ENCODE results near the gene DCHS1.

DCHS1 gene

DNA sequence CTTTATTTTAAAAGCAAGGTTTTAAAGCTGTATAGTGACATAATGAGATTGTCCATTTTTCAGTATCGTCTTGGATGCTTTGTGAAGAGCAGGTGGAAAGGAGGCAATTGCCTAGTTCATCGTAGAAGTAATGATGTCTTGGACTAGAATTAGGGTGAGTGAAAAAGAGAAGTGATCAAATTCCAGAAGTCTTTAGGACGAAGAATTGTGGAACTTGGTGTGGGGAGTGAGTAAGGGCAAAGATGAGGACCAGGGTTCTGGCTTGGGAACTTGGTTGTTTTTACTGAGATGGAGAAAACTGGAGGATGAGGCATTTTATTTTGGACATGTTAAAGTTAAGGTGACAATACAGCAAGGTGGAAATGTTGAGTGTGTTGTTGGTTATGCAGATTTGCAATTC, 50.8 kb downstream of the DCHS1 start:
- peak overlapping the region; percentile 92 for H3K4me3 ChIP-seq (ENCODE audit: low read depth, low read length)
- no peak for DNase-seq (ENCODE audit: low read depth)

DNA sequence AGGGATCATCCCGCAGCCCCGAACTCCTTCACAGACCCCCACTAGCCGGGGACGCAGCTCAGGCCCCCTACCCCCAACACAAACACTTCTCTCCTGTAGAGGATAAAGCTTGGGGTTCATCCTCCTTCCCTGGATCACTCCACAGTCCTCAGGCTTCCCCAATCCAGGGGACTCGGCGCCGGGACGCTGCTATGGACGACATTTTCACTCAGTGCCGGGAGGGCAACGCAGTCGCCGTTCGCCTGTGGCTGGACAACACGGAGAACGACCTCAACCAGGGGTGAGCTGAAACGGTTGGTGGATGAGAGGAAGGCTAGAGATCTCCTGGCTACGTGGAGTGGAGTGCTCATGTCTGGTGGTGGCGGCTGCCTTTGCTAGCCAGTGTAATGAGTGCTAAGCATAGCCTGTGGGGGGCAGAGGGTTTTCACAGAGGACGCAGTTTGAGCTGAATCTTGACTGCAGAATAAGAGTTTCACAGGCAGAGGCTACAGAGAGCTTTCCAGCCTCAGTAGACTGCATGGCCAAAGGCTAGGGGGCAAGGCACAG, 51.5 kb downstream of the DCHS1 start:
- peak; percentile 26 for DNase-seq (ENCODE audit: low read depth)
- peak overlapping the region; percentile 92 for H3K4me3 ChIP-seq (ENCODE audit: low read depth, low read length)

DNA sequence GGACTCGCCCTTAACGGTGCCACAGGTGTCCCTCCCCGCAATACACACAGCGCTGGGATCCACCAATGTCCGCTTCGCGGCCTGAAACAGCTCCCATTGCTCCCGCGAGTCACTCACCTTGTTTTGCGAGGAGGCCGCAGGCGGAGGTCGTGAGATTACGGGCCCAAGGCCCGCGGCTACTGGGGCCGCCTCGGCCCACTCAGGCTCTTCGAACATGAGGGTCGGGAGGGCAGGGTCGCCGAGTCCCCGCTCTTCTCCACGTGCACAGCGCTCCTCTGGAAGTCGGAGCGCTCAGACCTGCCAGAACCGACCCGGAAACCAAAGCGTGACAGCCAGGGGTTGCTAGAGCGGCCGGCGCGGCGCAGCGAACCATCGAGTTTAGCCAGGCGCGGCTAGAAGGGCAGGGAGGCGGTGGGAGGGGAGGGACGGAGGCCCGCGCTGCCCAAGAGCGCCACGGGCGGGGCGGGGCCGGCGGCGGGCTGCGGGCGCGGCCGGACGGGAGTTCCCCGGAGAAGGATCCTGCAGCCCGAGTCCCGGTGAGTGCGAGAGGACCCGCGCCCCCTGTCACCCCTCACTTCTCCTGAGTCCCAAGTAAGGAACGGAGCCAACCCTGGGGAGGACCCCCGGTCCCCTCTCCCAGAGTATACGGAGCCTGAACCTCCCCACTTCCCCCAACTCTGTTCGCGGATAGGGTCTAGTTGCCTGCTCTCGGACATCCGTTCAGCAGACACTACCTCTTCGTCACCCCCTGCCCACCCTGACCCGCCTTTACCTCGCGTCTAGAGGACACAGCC, 52.1 kb downstream of the DCHS1 start, which contains the start of the genes ILK and RRP8:
TSS of gene ILK (plus strand) at position 488 of the 794 bp plus-strand sequence. CDS start 498 bp downstream, outside the sequence.
TSS of gene RRP8 (minus strand) at position 330 of the 794 bp plus-strand sequence. CDS start at position 216, 114 bp downstream.
- DNase-seq (ENCODE audit: low read depth): peak; percentile 74

DNA sequence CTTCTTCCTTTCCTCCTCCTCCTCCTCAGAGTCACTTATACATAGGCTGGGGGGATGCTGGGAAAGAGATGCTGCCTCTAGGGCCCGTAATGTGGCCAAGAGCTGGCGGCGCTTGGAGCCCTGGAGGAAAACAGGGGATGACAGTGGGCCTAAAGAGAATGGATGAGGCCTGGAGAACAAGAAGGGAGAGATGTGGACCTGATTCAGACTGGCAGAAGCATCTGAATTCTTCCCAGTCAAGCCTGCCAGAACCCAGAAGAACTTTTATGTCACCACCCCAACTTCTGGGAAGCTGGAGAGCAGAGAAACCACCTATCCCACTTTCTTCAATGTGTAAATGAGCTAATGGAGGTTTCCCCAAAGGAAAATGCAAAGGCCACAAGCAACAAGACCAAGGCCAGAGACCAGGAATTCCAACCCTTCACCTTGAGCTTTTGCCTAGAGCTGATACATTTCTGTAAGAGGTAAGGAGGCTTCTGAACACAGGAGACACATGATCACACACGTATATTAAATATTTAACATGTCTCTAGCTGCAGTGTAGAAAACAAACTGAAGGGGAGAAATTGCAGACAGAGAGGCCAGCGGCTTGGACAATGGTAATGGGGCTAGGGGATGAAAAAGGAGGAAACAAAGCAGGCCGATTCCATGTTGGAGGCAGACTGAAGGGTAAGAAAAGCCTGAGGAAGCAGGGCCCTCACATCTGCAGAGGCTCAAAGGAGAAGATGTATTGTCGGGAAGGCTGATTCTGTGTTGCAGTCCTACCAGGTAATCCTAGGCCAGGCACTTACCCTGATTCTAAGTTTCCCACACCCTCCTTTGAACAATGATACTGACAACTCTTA, 53.3 kb downstream of the DCHS1 start:
- DNase-seq (ENCODE audit: low read depth): no peak
- peak overlapping the region; percentile 92 for H3K4me3 ChIP-seq (ENCODE audit: low read depth, low read length)

More for the DNA sequence above, 52.1 kb downstream of the DCHS1 start, which contains the start of the genes ILK and RRP8:
- peak within 1 kb of the TSS; percentile 92 for H3K4me3 ChIP-seq (ENCODE audit: low read depth, low read length)

DNA sequence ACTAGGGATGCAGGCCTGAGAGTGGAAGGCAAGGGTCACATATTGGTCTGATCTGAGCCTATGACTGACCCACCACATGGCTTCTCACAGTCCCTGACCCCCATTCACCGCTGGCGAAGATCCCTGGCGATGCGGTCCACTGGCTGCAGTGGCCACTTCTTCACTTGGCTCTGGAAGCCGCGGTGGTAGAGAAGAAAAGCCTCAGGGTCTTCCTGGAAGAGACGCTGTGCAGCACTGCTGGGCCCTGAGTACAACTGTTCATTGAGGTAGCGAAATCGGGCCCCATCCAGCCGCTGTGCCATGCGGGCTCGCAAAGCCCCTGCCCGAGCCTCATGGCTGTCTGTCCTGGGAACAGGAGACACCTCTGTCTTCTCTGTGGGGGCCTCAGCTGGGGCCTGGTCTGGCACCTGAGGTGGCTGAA, 54.6 kb downstream of the DCHS1 start:
- H3K4me3 ChIP-seq (ENCODE audit: low read depth, low read length): no peak overlapping the region
- no peak for DNase-seq (ENCODE audit: low read depth)

DNA sequence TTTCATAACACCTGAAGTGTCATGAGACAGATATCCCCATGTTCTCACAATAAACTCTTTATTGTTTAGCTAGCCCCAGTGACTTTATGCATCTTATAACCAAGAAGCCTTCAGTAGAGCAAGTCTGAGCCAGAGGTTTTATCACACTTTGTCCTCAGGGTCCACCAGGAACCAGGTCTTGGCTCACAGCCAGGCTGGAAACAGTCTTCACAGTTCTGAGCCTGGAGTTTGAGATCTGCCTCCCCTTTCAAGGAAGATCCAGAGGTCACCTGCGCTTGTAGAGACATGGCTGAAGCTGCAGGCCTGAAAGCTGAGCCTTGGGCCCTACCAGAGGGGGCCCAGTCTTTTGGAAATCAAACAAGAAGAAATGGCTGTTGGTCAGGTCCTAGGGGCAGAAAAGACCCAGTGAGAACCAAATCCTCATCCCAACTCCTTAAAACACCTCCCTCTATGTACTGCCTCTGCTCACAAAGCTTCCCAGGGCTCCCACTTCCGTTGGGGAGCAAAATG, 55.7 kb downstream of the DCHS1 start:
- H3K4me3 ChIP-seq (ENCODE audit: low read depth, low read length): no peak overlapping the region
- DNase-seq (ENCODE audit: low read depth): no peak

DNA sequence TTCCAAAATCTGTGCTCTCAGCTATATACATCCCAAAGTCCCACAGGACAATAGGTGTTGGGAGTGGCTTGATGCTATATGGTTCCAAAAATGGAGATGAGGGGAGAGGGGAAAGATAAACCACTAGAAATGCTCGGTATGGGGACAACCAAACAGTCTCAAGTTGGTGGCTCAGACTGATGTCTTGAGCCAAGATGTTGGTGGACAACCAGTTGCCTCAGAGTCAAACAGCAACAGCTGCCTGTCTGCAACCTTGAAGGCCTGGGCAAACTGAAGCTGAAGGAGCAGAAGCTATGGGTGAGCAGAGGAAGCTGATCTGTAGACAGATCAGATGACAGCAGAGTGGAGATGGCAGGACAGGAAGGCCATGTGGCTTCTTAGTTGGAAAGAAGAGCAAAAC, 56.2 kb downstream of the DCHS1 start:
- no peak overlapping the region for H3K4me3 ChIP-seq (ENCODE audit: low read depth, low read length)
- no peak for DNase-seq (ENCODE audit: low read depth)

DNA sequence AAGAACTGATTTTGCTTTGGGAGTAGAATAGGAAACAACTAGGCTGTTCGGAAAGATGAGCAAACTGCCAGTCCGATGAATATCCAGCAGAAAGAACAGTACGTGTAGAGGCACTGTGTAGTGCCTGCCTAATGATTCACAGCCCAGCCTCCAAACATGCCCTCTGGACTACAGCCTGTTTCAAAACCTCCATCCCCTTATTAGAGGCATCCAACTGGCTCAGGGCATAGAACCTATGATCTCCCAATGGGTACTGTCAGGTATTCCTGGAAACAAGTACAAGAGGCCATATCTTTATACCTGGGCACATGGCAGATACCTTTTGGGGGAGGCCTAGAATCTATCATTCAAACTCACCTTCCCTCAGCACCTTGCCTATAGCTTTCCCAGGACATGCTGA, 57.1 kb downstream of the DCHS1 start:
- DNase-seq (ENCODE audit: low read depth): no peak
- H3K4me3 ChIP-seq (ENCODE audit: low read depth, low read length): no peak overlapping the region

DNA sequence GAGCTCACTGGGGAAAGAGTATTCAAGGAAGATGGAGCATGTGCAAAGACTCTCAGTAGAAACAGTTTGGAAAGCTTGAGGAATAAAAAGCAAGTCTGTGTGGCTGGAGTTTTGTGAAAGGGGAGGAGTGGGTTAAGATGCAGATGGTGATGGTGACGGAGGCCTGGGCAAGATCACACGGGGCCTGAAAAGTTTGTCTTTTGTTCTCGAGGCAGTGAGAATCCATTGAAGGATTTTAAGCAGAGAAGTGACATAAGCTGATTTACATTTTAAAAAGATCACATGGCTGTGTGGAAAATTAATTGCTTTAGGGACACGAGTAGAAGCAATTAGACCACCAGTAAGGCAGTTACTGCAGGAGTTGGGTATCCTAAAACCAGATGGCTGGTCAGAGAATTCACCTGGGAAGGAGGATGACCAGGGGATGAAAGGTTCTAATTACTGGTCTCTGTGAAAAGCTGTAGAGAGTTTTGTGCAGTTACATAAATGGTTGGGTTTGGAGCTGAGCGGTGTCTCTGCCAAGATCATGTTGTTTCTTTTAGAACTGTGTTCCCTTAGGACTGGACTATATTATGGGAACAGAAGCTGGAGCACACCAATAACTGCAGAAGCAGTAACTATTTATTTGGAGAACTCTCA, 59.3 kb downstream of the DCHS1 start:
- DNase-seq (ENCODE audit: low read depth): no peak
- H3K4me3 ChIP-seq (ENCODE audit: low read depth, low read length): no peak overlapping the region

DNA sequence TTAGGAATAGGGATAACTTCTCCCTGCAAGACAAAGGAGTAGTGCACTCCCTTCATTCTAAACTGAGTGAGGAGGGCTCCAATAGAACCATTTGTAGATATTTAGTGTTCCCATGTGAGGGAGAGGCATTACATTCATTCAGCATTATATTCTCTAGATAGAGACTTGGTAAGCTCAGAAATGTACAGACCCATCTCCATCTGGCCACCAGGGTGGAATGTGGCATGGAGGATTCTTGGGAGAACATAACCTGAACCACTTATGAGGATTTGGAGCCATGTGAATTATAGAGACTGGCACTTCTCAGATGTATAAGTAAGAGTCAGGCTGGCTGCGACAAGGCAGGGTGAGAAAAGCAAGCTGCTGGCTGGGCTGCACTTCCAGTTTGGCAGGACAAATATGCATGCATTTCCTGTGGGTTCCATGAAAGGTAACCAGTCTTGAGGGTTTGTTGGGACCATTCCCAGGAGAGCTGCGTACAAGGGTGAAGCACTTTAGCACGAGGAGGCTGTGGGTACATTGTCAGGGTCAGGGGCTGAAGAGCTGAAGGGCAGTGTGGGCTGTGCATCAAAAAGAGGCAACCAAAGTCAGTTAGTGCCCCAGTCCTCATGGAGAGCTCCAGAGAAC, 61.4 kb downstream of the DCHS1 start:
- no peak for DNase-seq (ENCODE audit: low read depth)

DNA sequence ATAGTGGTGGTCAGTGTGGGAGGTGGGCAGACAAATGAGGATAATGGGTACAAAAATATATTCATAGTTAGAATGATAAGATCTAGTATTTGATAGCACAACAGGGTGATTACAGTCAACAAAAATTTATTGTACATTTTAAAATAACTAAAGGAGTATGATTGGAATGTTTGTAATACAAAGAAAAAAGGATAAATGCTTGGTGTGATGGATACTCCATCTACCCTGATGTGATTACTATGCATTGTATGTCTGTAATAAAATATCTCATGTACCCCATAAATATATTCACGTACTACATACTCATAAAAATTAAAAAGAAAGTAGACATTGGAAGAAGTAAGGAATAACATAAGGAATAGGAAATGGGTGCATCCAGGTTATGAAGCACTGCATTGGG, 67.6 kb downstream of the DCHS1 start:
- DNase-seq (ENCODE audit: low read depth): no peak
- no peak overlapping the region for H3K4me3 ChIP-seq (ENCODE audit: low read depth, low read length)

More for the DNA sequence above, 61.4 kb downstream of the DCHS1 start:
- H3K4me3 ChIP-seq (ENCODE audit: low read depth, low read length): no peak overlapping the region

DNA sequence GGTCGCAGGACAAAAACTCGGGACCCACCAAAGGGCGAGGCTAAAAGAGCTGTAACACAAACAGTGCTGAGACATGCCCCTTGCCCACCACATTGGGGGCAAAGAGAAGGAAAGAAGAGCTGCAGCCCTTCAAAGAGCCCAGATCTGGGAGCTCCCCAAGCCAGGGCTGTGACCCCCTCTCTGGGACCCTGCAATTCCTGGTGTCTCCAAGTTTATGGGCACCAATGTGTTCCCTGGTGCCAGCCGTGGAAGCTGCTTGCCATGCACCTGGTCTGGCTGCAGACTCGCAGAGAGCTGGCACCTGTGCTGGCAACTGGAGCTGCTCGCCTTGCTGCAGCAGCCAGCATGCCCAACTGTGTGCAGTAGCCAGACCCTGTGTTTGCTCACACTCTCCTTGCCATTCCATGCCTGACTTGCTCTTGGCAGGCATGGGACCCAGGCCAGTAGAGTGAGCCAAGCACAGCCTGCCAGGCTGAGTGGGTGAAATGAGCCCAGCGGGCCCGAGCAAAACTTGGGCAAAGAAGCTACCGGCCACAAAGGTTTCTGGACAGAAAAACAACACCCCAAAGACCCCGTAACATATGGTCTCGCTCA, 68.2 kb downstream of the DCHS1 start:
- no peak overlapping the region for H3K4me3 ChIP-seq (ENCODE audit: low read depth, low read length)
- DNase-seq (ENCODE audit: low read depth): no peak

DNA sequence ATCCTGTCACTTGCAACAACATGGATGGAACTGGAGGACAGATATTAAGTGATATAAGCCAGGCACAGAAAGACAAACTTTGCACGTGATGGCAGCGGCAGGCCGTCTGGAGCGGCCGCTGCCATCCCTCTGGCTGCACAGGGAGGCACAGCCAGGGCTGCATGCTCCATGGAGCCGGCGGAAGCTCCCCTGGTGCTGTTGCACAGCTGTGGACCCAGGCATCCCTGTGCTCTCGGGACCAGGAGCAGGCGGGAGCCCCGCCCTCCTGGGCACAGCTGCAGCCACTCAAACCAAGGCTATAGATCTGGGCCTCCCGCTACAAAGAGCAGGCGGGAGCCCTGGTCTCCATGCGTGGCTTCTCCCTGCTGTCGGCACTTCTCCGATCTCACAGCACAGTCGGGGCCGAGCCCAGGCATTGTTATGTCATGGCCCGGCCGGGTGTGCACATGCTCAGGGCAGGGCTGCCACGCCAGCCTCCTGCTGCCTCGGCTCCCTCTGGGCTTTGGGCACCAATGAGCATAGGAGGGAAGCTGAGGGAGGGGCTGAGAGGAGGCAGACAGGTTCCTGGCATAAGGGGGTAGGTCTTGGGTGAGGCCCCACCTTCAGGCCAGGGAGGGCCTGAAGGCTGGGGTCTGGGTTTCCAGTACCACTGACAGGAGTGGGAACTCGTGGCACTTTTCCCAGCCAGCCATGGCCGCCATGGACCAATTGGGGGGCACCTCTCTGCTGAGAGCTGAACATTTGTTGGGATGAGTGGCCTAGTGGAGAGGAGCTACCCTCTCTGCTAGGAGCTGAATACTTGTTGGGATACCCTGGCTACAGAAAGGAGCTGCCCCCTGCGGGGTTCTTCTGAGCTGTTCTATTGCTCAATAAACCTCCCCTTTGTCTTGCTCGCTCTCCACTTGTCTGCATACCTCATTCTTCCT, 68.9 kb downstream of the DCHS1 start:
- DNase-seq (ENCODE audit: low read depth): no peak

DNA sequence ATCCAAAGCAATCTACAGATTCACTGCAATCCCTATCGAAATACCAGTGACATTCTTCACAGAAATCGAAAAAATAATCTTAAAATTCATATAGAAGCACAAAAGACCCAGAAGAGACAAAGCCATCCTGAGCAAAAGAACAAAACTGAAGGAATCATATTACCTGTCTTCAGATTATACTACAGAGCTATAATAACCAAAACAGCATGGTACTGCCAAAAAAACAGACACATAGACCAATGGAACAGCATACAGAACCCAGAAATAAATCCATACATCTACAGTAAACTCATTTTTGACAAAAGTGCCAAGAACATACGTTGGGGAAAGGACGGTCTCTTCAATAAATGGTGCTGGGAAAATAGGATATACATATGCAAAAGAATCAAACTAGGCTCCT, 71.1 kb downstream of the DCHS1 start:
- DNase-seq (ENCODE audit: low read depth): no peak
- no peak overlapping the region for H3K4me3 ChIP-seq (ENCODE audit: low read depth, low read length)

More for the DNA sequence above, 68.9 kb downstream of the DCHS1 start:
- no peak overlapping the region for H3K4me3 ChIP-seq (ENCODE audit: low read depth, low read length)

DNA sequence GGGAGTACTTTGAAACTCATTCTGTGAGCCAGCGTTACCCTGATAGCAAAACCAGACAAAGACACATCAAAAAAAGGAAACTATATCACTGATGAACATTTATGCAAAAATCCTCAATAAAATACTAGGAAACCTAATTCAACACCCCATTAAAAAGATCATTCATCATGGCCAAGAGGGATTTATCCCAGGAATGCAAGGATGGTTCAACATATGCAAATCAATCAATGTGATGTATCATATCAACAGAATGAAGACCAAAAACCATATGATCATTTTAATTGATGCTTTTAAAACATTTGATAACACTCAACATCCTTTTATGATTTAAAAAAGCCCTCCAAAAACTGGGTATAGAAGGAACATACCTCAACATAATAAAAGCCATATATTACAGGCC, 72.0 kb downstream of the DCHS1 start:
- DNase-seq (ENCODE audit: low read depth): no peak
- H3K4me3 ChIP-seq (ENCODE audit: low read depth, low read length): no peak overlapping the region

DNA sequence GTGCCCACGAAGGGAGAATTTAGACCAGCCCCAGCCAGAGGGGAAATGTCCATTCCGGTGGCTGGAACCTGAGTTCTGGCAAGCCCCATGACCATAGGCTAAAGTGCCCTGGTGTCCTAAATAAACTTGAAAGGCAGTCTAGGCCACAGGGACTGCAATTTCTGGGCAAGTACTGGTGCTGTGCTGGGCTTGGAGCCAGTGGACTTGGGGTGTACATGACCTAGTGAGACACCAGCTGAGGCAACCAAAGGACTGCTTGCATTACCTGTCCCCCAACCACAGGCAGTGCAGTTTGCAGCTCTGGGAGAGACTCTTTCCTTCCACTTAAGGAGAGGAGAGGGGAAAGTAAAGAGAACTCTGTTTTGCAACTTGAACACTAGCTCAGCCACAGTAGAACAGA, 75.9 kb downstream of the DCHS1 start:
- no peak for DNase-seq (ENCODE audit: low read depth)
- H3K4me3 ChIP-seq (ENCODE audit: low read depth, low read length): no peak overlapping the region

DNA sequence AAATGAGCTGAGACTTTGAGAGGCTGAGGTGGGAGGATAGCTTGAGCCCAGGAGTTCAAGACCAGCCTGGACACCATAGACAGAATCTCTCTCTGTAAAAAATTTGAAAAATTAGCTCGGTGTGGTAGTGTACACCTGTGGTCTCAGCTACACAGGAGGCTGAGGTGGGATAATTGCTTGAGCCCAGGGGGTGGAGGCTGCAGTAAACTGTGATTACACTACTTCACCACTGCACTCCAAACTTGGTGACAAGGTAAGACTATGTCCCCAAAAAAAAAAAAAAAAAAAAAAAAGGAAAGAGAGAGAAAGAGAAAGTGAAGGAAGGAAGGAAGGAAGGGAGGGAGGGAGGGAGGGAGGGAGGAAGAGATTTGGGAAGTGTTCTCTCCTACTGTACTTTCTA, 77.5 kb downstream of the DCHS1 start:
- no peak overlapping the region for H3K4me3 ChIP-seq (ENCODE audit: low read depth, low read length)
- DNase-seq (ENCODE audit: low read depth): no peak

All from skeletal muscle cell (primary cell).